ENCODE measurements around the gene SLC12A3.

- TF ChIP-seq ELF4 (IDR thresholded peaks at IDR 0.05) (no peak), ZNF384 (IDR thresholded peaks at IDR 0.05) (no peak), FOXM1 (IDR thresholded peaks at IDR 0.05; ENCODE audit: borderline replicate concordance) (no peak), BHLHE40 (IDR thresholded peaks at IDR 0.05; ENCODE audit: borderline replicate concordance) (no peak), HDGF (IDR thresholded peaks at IDR 0.05; ENCODE audit: borderline replicate concordance) (no peak), SUZ12 (IDR thresholded peaks at IDR 0.05) (no peak), SP1 (IDR thresholded peaks at IDR 0.05) (no peak), LEF1 (IDR thresholded peaks at IDR 0.05; ENCODE audit: borderline replicate concordance) (no peak), TARDBP (IDR thresholded peaks at IDR 0.05) (no peak), FOXK2 (IDR thresholded peaks at IDR 0.05) (no peak)
Measured at GRCh38 chr16:56844056-56844455, 21.0 kb upstream of the SLC12A3 start.
